ENCODE results near the gene FBXO4.

Gene FBXO4

GRCh38 chr5:41961736-41962135 is 36.7 kb downstream of the FBXO4 start:
- Histone ChIP-seq H3K4me3 (ENCODE audit: low read depth in 1 of 2, low read length in 2 of 2) (no peak overlapping the region), H3K27ac (ENCODE audit: low read length) (no peak overlapping the region), H3K9ac (ENCODE audit: low read depth, low read length) (no peak overlapping the region), H3K27me3 (ENCODE audit: insufficient read depth, low read length, poor library complexity) (no peaks in the 10 kb centered on the region), H3K79me2 (ENCODE audit: insufficient read depth, low read length) (no peaks in the 10 kb centered on the region), H2AFZ (ENCODE audit: low read depth, low read length) (no peak overlapping the region), H3K36me3 (ENCODE audit: insufficient read depth, low read length) (no peaks in the 10 kb centered on the region), H3K9me3 (ENCODE audit: insufficient read depth, low read length, severe bottlenecking) (peaks cover 2% of the 10 kb centered on the region), H3K4me1 (ENCODE audit: insufficient read depth, low read length) (no peaks in the 10 kb centered on the region), H3K4me2 (ENCODE audit: insufficient read depth, low read length) (no peak overlapping the region), H4K20me1 (ENCODE audit: insufficient read depth, low read length) (no peaks in the 10 kb centered on the region)
- TF ChIP-seq EZH2 (IDR thresholded peaks at IDR 0.05; ENCODE audit: borderline replicate concordance, low read depth, low read length, severe bottlenecking) (no peak), CTCF (IDR thresholded peaks at IDR 0.05; ENCODE audit: borderline replicate concordance, extremely low read depth, low read length, poor library complexity, severe bottlenecking) (no peak)
- DNase-seq (no peak), ATAC-seq (ENCODE audit: insufficient read depth, low read depth) (no peak)

- H3K27ac ChIP-seq (ENCODE audit: low read length), result no peak overlapping the region
- H2AFZ ChIP-seq (ENCODE audit: low read depth, low read length), result no peak overlapping the region
- no peak overlapping the region for H3K4me3 ChIP-seq (ENCODE audit: low read depth in 1 of 2, low read length in 2 of 2)
- peaks cover 2% of the 10 kb centered on the region for H3K9me3 ChIP-seq (ENCODE audit: insufficient read depth, low read length, severe bottlenecking)
- TF ChIP-seq EZH2 (IDR thresholded peaks at IDR 0.05; ENCODE audit: borderline replicate concordance, low read depth, low read length, severe bottlenecking), result no peak
- TF ChIP-seq CTCF (IDR thresholded peaks at IDR 0.05; ENCODE audit: borderline replicate concordance, extremely low read depth, low read length, poor library complexity, severe bottlenecking), result no peak
- H3K9ac ChIP-seq (ENCODE audit: low read depth, low read length), result no peak overlapping the region
- H3K79me2 ChIP-seq (ENCODE audit: insufficient read depth, low read length), result no peaks in the 10 kb centered on the region
- no peaks in the 10 kb centered on the region for H3K36me3 ChIP-seq (ENCODE audit: insufficient read depth, low read length)
- no peak overlapping the region for H3K4me2 ChIP-seq (ENCODE audit: insufficient read depth, low read length)
- DNase-seq (no peak), ATAC-seq (ENCODE audit: insufficient read depth, low read depth) (no peak)
- no peaks in the 10 kb centered on the region for H3K27me3 ChIP-seq (ENCODE audit: insufficient read depth, low read length, poor library complexity)
- no peaks in the 10 kb centered on the region for H3K4me1 ChIP-seq (ENCODE audit: insufficient read depth, low read length)
- no peaks in the 10 kb centered on the region for H4K20me1 ChIP-seq (ENCODE audit: insufficient read depth, low read length)
Measured at GRCh38 chr5:41962491-41962890, 37.4 kb downstream of the FBXO4 start.

- no peak overlapping the region for H3K27ac ChIP-seq (ENCODE audit: low read length)
- DNase-seq (no peak), ATAC-seq (ENCODE audit: insufficient read depth, low read depth) (no peak)
- no peak overlapping the region for H2AFZ ChIP-seq (ENCODE audit: low read depth, low read length)
- H4K20me1 ChIP-seq (ENCODE audit: insufficient read depth, low read length), result no peaks in the 10 kb centered on the region
- no peak overlapping the region for H3K4me3 ChIP-seq (ENCODE audit: low read depth in 1 of 2, low read length in 2 of 2)
- no peaks in the 10 kb centered on the region for H3K9me3 ChIP-seq (ENCODE audit: insufficient read depth, low read length, severe bottlenecking)
- no peak overlapping the region for H3K4me2 ChIP-seq (ENCODE audit: insufficient read depth, low read length)
- TF ChIP-seq EZH2 (IDR thresholded peaks at IDR 0.05; ENCODE audit: borderline replicate concordance, low read depth, low read length, severe bottlenecking) (no peak), CTCF (IDR thresholded peaks at IDR 0.05; ENCODE audit: borderline replicate concordance, extremely low read depth, low read length, poor library complexity, severe bottlenecking) (no peak)
- no peaks in the 10 kb centered on the region for H3K79me2 ChIP-seq (ENCODE audit: insufficient read depth, low read length)
- H3K36me3 ChIP-seq (ENCODE audit: insufficient read depth, low read length), result no peaks in the 10 kb centered on the region
- no peak overlapping the region for H3K9ac ChIP-seq (ENCODE audit: low read depth, low read length)
- H3K27me3 ChIP-seq (ENCODE audit: insufficient read depth, low read length, poor library complexity), result no peaks in the 10 kb centered on the region
- no peaks in the 10 kb centered on the region for H3K4me1 ChIP-seq (ENCODE audit: insufficient read depth, low read length)
Measured at GRCh38 chr5:41966401-41967105, 41.5 kb downstream of the FBXO4 start.
